GM21423 (cell line): ENCODE data around the gene MVP.

ENCODE experiments used
- ATAC-seq: cut with Tn5 transposase; IDR thresholded peaks from one replicate; pipeline ENCODE4 v1.9.1; 2021; ENCODE audit warnings: mild to moderate bottlenecking, moderate library complexity; ENCODE audit not compliant: unreplicated experiment

MVP gene

GRCh38 chr16:29840240-29840639, 20.0 kb downstream of the MVP start:
- no peak for ATAC-seq

DNA sequence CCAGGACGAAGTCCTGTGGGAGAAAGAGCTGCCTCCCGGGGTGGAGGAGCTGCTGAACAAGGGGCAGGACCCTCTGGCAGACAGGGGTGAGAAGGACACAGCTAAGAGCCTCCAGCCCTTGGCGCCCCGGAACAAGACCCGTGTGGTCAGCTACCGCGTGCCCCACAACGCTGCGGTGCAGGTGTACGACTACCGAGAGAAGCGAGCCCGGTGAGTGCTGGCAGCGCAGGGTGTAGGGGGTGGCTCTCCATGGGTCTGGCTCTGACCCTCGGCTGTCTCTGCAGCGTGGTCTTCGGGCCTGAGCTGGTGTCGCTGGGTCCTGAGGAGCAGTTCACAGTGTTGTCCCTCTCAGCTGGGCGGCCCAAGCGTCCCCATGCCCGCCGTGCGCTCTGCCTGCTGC, 21.4 kb downstream of the MVP start:
- no peak for ATAC-seq

GRCh38 chr16:29842732-29843346, 22.6 kb downstream of the MVP start:
- ATAC-seq: no peak

DNA sequence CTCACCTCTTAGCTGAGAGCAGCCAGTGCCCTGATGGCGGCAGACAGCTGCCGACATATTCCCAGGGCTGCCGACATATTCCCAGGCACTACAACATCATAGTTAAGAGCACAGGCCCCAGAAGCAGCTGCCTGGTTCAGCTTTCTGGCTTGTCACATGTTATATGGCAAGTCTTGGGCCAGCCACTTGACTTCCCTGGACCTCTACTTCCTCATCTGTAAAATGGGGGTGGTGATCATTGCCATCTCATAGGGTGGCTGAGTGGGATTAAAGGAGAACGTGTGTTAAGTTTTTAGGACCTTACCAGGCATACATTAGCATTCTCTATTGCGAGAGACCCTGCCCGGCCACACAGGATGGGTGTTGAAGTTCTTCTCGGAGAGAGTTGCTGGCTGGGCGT, 23.7 kb downstream of the MVP start:
- no peak for ATAC-seq

- ATAC-seq: no peak
Measured at GRCh38 chr16:29844575-29845331, 24.5 kb downstream of the MVP start.

- no peak for ATAC-seq
Measured at GRCh38 chr16:29845656-29846055, 25.4 kb downstream of the MVP start.

DNA sequence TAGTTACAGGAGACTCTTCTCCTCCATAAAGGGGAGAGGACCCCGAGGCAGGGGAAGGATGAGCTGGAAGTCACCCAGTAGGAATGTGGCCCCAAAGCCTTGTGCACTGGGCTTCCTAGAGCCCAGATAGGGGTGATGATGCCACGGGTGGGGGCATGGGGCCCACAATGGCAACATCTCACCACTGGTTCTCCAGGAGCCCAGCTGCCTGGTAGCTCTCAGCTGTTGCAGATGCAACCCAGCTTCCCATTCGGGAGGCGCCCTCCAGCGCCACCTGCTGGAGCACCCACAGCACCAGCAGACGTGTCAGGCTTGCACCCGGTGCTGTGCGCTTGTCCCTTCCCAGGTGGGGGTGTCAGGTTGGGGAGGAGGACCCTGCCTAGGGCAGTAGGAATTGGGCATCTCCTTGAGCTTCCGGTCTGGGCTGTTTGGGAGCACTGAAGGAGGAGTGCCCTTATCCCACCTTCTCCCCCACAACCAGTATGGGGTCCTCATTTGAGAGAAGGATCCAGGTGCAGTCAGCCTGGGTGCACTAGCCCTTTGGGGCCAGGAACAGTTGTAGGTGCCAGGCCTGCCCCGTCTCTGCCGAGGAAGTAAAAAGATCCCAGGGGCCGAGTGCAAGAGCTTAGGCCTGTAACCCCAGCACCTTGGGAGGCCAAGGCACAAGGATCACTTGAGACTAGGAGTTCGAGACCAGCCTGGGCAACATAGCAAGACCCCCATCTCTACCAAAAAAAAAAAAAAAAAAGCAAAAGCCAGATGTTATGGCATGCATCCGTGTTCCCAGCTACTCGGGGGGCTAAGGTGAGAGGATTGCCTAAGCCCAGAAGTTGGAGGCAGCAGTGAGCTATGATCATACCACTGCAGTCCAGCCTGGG, 28.4 kb downstream of the MVP start:
- no peak for ATAC-seq

GRCh38 chr16:29849505-29849904, 29.2 kb downstream of the MVP start:
- ATAC-seq: no peak

DNA sequence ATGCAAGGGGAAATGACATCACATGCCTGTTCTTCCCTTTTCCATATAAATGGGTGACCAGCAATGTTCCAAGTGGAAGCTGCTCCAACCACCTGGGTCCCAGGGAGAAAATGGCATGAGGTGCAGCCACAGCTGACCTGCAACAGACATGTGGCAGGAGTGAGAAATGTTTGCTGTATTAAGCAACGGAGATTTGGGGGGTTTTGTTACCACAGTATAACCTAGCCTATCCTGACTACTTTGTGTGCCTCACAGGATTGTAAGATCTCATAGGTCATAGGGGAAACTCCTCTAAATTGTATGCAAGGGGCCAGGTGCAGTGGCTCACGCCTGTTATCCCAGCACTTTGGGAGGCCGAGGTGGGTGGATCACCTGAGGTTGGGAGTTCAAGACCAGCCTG, 30.7 kb downstream of the MVP start:
- ATAC-seq: no peak

DNA sequence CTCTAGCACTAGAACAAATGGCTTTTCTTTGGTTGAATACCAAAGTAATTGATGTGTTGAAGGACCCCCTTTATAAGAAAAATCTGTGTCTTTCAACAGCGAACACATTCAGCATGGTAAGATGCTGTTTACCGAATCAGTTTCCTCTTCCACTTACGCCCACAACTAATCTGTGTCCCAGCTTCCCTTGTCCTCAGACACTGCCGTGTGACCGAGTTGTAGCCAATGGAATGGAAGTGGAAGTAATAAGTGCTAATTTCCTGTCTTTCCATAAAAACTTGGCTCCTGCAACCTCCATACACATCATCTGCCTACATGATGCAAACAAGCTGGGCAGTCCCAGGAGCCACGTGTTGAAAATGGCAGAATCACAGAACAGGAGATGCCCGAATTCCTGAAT, 32.4 kb downstream of the MVP start:
- no peak for ATAC-seq

GRCh38 chr16:29854520-29855100, 34.3 kb downstream of the MVP start:
- ATAC-seq: no peak

DNA sequence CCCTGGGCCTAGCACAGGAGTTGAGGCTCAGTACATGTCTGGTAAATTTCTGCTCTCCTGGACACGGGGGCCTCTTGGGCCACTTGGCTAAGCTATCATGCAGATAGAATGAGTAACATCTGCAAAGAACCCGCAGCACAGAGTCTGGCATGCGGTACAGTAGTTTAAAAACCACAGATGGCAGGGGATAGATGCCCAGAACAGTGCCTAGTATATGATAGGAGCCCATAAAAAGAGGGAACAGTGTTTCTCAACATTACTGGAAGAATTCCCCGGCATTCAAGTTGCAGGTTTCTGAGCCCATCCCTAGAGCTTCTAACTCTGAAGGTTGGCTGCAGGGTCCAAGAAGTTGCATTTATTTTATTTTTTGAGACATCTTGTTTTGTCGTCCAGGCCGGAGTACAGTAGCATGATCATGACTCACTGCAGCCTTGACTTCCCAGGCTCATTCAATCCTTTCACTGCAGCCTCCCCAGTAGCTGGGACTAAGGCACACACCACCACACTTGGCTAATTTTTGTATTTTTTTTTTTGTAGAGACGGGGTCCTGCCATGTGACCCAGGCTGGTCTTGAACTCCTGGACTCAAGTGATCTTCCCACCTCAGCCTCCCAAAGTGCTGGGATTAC, 37.0 kb downstream of the MVP start:
- ATAC-seq: no peak

GRCh38 chr16:29858149-29858849, 38.0 kb downstream of the MVP start:
- no peak for ATAC-seq

- ATAC-seq: no peak
Measured at GRCh38 chr16:29858974-29859373, 38.7 kb downstream of the MVP start.

DNA sequence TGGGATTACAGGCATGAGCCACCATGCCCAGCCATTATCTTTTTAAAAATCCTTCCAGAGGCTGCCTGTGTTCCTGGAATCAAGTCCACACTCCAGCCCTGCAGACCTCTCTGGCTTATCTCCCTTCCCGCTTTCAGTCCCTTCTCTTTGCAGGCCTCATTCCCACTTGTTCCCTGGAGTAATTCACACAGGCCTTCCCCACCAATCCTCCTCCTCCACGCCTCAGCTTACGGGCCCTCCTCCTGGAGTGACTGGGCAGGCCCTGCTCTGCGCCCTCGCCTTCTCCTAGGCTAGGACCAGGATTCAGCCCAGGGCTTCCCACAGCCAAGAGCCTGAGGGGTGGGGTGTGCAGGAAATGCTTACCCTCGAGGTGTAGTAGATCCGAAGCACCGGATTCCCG, 40.0 kb downstream of the MVP start:
- ATAC-seq: no peak

- ATAC-seq: peak; percentile 4
Measured at GRCh38 chr16:29862383-29862883, 42.2 kb downstream of the MVP start.

- peak; percentile 94 for ATAC-seq
Measured at GRCh38 chr16:29862884-29863668, 42.8 kb downstream of the MVP start, which contains the start of gene CDIPT. CDIPT (minus strand) TSS chr16:29863226; CDS start chr16:29862857, 369 bp downstream.

- ATAC-seq: no peak
Measured at GRCh38 chr16:29863669-29863984, 43.4 kb downstream of the MVP start.

DNA sequence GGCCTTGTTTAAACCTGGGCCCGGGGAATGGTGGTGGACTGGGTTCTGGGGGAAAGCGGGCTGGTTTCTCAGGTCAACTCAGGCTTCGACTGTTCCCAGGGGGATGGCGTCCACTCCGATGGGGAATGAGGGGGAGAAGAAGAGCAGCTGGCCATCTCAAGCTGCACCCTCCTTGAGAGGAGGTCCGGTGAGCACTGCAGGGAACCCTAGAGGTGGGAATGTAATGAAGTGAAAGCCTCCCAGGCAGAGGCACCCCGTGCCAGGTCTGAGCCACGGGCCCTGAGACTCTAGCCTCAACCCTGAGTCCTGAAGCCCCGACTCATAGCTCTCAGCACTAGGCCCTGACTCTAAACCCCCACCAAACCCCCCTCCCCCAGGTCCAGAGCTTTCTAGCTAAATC, 43.9 kb downstream of the MVP start:
- no peak for ATAC-seq
